Suprapubic skin (tissue), 4 donors: ENCODE data around the gene RASL10A. TPM values are rescaled to one million over a fixed set of nuclear protein-coding genes. Genes with fewer than 3 reads are reported as not detected.

ENCODE experiments used
- DNase-seq, 2 donors: peaks; one replicate each; pipeline ENCODE4 v3.0.0-alpha.2; 2019; ENCODE audit warnings: low spot score in 2 of 2
- H3K27ac ChIP-seq: fragments of 200-600 bp; sonication (generic); one replicate; pipeline ENCODE4 v1.5.1; 2019
- H3K27me3 ChIP-seq: fragments of 200-600 bp; sonication (generic); one replicate; pipeline ENCODE4 v1.5.1; 2019
- H3K36me3 ChIP-seq: fragments of 200-600 bp; sonication (generic); one replicate; pipeline ENCODE4 v1.5.1; 2019
- H3K4me1 ChIP-seq: fragments of 200-600 bp; sonication (generic); one replicate; pipeline ENCODE4 v1.5.1; 2019
- H3K4me3 ChIP-seq: fragments of 200-600 bp; sonication (generic); one replicate; pipeline ENCODE4 v1.5.1; 2019; ENCODE audit warnings: mild to moderate bottlenecking
- H3K9me3 ChIP-seq: fragments of 200-600 bp; sonication (generic); one replicate; pipeline ENCODE4 v1.5.1; 2019
- EP300 ChIP-seq: sonication (generic); formaldehyde crosslinking; IDR thresholded peaks from one replicate; pipeline ENCODE4 v1.6.1; 2017; ENCODE audit warnings: antibody characterized with exemption
- POLR2A ChIP-seq, 2 donors: fragments of 450-650 bp; IDR thresholded peaks; one replicate each; pipeline ENCODE4 v1.6.1; 2017; ENCODE audit warnings: antibody characterized with exemption in 2 of 2, mild to moderate bottlenecking in 2 of 2, moderate library complexity in 2 of 2
- POLR2AphosphoS5 ChIP-seq, 3 donors: sonication (generic); formaldehyde crosslinking; IDR thresholded peaks; one replicate each; pipeline ENCODE4 v1.6.1; 2017; ENCODE audit warnings: antibody characterized with exemption in 3 of 3
- WGBS: methylation state at CpG from one replicate; pipeline ENCODE4 v1.1.5; 2018; 5-methylcytosine and 5-hydroxymethylcytosine counted together
- total RNA-seq, 4 donors: library from RNA; depleted of rRNA; stranded (reverse); fragments of >200 nt; gene quantifications; one replicate each; pipeline ENCODE4 v1.1.0, GENCODE V29; 2016
- TF ChIP-seq, protein P1 (sequence below), 2 donors: fragments of 200-600 bp in 1 of 2; fragments of 450-650 bp in 1 of 2; sonication (generic) in 1 of 2; IDR thresholded peaks; one replicate each; pipeline ENCODE4 v1.5.1; 2016 to 2019; ENCODE audit warnings: antibody characterized with exemption in 2 of 2, mild to moderate bottlenecking in 1 of 2, moderate library complexity in 1 of 2

RASL10A gene
- total RNA-seq, 4 donors from 2014 or later = 0.34 to 1.7 (median 0.95) TPM

DNA sequence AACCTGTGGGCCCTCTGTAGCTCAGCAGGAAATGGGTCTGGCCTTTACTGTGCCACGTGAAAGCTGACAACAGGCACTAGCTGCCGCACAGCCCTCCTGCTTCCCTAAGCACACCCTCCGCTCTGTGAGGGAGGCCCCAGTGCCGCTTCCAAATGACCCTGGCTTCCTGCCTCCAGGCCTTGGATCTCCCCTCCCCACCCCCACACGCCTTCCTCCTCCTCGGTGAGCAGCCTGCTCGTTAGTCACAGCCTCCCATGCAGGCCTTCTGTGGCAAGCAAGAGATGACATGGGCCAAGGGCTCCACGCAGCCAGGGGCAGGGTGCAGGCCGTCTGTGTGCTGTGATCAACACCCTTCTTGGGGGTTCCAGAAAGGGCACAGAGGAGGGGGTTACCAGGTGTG, 15.3 kb upstream of the RASL10A start:
- no peaks in the 10 kb centered on the region for H3K27me3 ChIP-seq
- H3K4me1 ChIP-seq = peaks cover 7% of the 10 kb centered on the region
- H3K4me3 ChIP-seq = no peak overlapping the region
- DNase-seq = peak in 1 of 2 donors; percentile 59
- H3K9me3 ChIP-seq = no peaks in the 10 kb centered on the region
- H3K27ac ChIP-seq = no peak overlapping the region
- TF ChIP-seq, protein P1, sequence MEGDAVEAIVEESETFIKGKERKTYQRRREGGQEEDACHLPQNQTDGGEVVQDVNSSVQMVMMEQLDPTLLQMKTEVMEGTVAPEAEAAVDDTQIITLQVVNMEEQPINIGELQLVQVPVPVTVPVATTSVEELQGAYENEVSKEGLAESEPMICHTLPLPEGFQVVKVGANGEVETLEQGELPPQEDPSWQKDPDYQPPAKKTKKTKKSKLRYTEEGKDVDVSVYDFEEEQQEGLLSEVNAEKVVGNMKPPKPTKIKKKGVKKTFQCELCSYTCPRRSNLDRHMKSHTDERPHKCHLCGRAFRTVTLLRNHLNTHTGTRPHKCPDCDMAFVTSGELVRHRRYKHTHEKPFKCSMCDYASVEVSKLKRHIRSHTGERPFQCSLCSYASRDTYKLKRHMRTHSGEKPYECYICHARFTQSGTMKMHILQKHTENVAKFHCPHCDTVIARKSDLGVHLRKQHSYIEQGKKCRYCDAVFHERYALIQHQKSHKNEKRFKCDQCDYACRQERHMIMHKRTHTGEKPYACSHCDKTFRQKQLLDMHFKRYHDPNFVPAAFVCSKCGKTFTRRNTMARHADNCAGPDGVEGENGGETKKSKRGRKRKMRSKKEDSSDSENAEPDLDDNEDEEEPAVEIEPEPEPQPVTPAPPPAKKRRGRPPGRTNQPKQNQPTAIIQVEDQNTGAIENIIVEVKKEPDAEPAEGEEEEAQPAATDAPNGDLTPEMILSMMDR (IDR thresholded peaks at IDR 0.05) = no peak
- TF ChIP-seq POLR2A (IDR thresholded peaks at IDR 0.05) = no peak
- TF ChIP-seq POLR2AphosphoS5 (IDR thresholded peaks at IDR 0.05) = no peak
- TF ChIP-seq EP300 = no peak
- WGBS = 57% methylated on average over 6 of the region's 9 CpGs
- peaks cover 85% of the 10 kb centered on the region for H3K36me3 ChIP-seq

- Histone ChIP-seq H3K4me1 (peaks cover 7% of the 10 kb centered on the region), H3K27ac (no peak overlapping the region), H3K27me3 (no peaks in the 10 kb centered on the region), H3K4me3 (no peak overlapping the region), H3K9me3 (no peaks in the 10 kb centered on the region), H3K36me3 (peaks cover 82% of the 10 kb centered on the region)
- DNase-seq = no peak
- no peak for TF ChIP-seq POLR2A (IDR thresholded peaks at IDR 0.05)
- TF ChIP-seq, protein P1 (IDR thresholded peaks at IDR 0.05) = no peak
- TF ChIP-seq POLR2AphosphoS5 (IDR thresholded peaks at IDR 0.05) = no peak
- TF ChIP-seq EP300 = no peak
- no CpG with 5 or more reads among the region's 19 CpGs for WGBS
Observed at GRCh38 chr22:29330291-29330690, 14.8 kb upstream of the RASL10A start.

DNA sequence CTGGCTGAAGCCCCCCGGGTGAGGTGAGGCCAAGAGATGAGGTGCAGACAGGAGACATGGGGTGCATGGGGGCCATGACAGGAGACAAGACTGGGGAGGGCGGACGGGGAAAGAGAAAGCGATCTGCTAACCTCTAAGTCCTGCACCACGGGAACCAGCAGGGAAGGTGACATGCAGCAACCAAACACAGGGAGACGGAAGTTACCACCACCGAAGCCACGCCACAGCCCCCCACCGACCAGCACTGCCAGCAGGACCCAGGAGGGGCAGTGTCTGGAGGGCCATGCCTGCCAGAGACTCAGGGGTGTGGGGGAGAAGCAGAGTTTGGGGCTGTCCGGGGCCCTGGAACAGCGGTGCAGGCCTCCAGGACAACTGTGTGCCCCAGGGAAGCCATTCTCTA, 14.1 kb upstream of the RASL10A start:
- H3K27me3 ChIP-seq = no peaks in the 10 kb centered on the region
- H3K27ac ChIP-seq = no peak overlapping the region
- H3K36me3 ChIP-seq = peaks cover 75% of the 10 kb centered on the region
- peaks cover 7% of the 10 kb centered on the region for H3K4me1 ChIP-seq
- DNase-seq = no peak
- no peak overlapping the region for H3K4me3 ChIP-seq
- WGBS = 86% methylated on average over 9 of the region's 11 CpGs
- TF ChIP-seq, protein P1 (IDR thresholded peaks at IDR 0.05) = no peak
- TF ChIP-seq EP300 (no peak), POLR2AphosphoS5 (IDR thresholded peaks at IDR 0.05) (no peak), POLR2A (IDR thresholded peaks at IDR 0.05) (no peak)
- H3K9me3 ChIP-seq = no peaks in the 10 kb centered on the region

DNA sequence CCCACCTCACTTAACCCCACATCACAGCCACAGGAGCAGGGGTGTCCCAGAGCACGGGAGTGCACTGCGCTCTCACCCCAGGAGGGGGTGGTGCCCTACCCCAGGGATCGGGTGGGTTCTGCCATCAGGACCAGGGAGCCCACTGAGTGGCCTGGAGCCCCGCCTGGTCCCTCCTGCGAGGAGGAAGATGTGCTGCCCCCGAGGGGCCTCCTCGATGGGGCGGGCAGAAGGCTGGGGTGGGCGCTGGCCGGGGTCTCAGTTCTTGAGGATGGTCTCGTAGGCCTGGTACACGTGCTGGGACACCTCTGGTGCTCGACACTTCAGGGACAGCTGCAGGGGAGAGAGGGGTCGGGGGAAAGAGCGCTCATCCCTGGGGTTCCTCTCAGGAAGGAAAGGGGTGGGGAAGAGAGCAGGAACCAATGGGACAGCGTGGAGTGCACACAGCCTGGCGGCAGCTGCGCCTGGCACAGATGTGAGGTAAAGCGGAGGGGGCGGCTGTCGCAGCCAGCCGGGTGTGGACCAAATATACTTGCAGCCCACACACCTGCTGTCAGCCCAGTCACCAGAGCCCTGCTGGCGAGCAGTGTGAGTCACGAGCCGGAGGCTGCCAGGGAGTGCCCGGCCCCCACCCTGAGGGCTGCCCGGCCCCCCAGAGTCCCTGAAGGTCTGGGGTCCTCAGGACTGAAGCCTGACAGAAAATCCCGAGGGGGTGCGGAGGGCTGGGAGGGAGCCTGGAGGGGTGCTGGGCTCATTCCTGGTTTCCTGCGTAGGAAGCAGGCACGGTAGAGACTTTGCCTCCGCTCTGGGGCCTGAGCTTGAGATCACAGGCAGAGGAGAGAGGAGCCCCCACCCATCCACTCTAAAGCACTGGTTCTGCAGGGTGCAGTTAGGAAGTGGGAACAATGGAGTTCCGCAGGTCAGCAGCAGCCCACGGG, 13.3 kb upstream of the RASL10A start:
- no peak overlapping the region for H3K27ac ChIP-seq
- 77% methylated on average over 13 of the region's 34 CpGs for WGBS
- TF ChIP-seq, protein P1 (IDR thresholded peaks at IDR 0.05) = no peak
- TF ChIP-seq POLR2A (IDR thresholded peaks at IDR 0.05) (no peak), EP300 (no peak), POLR2AphosphoS5 (IDR thresholded peaks at IDR 0.05) (no peak)
- peaks cover 68% of the 10 kb centered on the region for H3K36me3 ChIP-seq
- H3K27me3 ChIP-seq = no peaks in the 10 kb centered on the region
- DNase-seq = no peak
- peaks cover 7% of the 10 kb centered on the region for H3K4me1 ChIP-seq
- no peak overlapping the region for H3K4me3 ChIP-seq
- H3K9me3 ChIP-seq = no peaks in the 10 kb centered on the region

- 82% methylated on average over 5 of the region's 5 CpGs for WGBS
- H3K27me3 ChIP-seq = no peaks in the 10 kb centered on the region
- H3K9me3 ChIP-seq = no peaks in the 10 kb centered on the region
- DNase-seq = no peak
- H3K27ac ChIP-seq = no peak overlapping the region
- H3K4me3 ChIP-seq = no peak overlapping the region
- TF ChIP-seq POLR2AphosphoS5 (IDR thresholded peaks at IDR 0.05) (no peak), POLR2A (IDR thresholded peaks at IDR 0.05) (no peak)
- TF ChIP-seq, protein P1 (IDR thresholded peaks at IDR 0.05) = peak in 1 of 2 donors; percentile 13
- H3K4me1 ChIP-seq = peaks cover 7% of the 10 kb centered on the region
- peaks cover 61% of the 10 kb centered on the region for H3K36me3 ChIP-seq
Observed at GRCh38 chr22:29328055-29328454, 12.6 kb upstream of the RASL10A start.
